K562 (cell line): ENCODE measurements around the gene INO80E. TPM values are rescaled to one million over a fixed set of nuclear protein-coding genes. Genes with fewer than 3 reads are reported as not detected.

ENCODE experiments used
- ATAC-seq: fragments of 200-7000 bp; cut with Tn5 transposase; 3 replicates; pipeline ENCODE4 v1.9.1; 2020; ENCODE audit warnings: moderate library complexity
- BruUV-seq: library from RNA; stranded (reverse); fragments of 400-500 nt; replicated peaks from 2 replicates; lab custom pipeline; 2021; lab: Mats Ljungman, UMichigan
- CTCF ChIA-PET: fragments of 300-600 bp; formaldehyde crosslinking; extraction: SDS; loops from one replicate; lab custom pipeline; 2021; ENCODE audit warnings: low intra/inter-chr PET ratio; lab: Yijun Ruan, JAX
- POLR2A ChIA-PET: fragments of 300-600, 350-650 bp; sonication (Branson Sonifier 250); formaldehyde crosslinking; extraction: SDS; loops from one replicate; lab custom pipeline; 2021; ENCODE audit warnings: antibody characterized with exemption, inconsistent platforms; lab: Yijun Ruan, JAX
- DNase-seq, 4 experiments: peaks; one replicate each; pipeline versions ENCODE4 v3.0.0 to v3.0.0-alpha.2; 2011 to 2018; ENCODE audit warnings: low spot score in 3 of 4, mixed read lengths in 3 of 4; ENCODE audit errors: extremely low read depth in 1 of 4
- FAIRE-seq: peaks from 2 replicates; lab custom pipeline; 2011; peaks lifted over from hg19 to GRCh38; lab: Jason Lieb, UNC
- H2AFZ ChIP-seq: 2 replicates; pipeline ENCODE4 v1.6.0; 2011; ENCODE audit warnings: low read depth, low read length, control low read depth, inconsistent platforms
- H3K27ac ChIP-seq: fragments of 200-600 bp; 3 replicates; pipeline ENCODE4 v1.8.0; 2011; ENCODE audit warnings: low read depth, mild to moderate bottlenecking, control low read depth, inconsistent platforms, low read length, moderate library complexity, mixed read lengths; ENCODE audit errors: extremely low read depth
- H3K27me3 ChIP-seq, 2 experiments: fragments of 300-600 bp in 1 of 2; 2 replicates in 1 of 2; 3 replicates in 1 of 2; pipeline versions ENCODE4 v1.6.0 to v1.8.0; 2011; ENCODE audit warnings: inconsistent platforms in 2 of 2, low read length in 2 of 2, mild to moderate bottlenecking in 1 of 2, mixed read lengths in 1 of 2, moderate library complexity in 1 of 2; ENCODE audit not compliant: control insufficient read depth in 2 of 2, insufficient read depth in 2 of 2
- H3K36me3 ChIP-seq: fragments of 300-600 bp; 3 replicates; pipeline ENCODE4 v1.8.0; 2011; ENCODE audit warnings: mild to moderate bottlenecking, low read length, inconsistent platforms; ENCODE audit not compliant: control insufficient read depth, insufficient read depth
- H3K4me1 ChIP-seq, 2 experiments: fragments of 200-600 bp in 1 of 2; replicated peaks in 1 of 2; 2 replicates in 1 of 2; 3 replicates in 1 of 2; pipeline versions ENCODE4 v1.5.1 to v1.8.0; 2011; ENCODE audit warnings: inconsistent platforms in 2 of 2, low read length in 2 of 2, mild to moderate bottlenecking in 1 of 2, mixed read lengths in 1 of 2, moderate library complexity in 1 of 2; ENCODE audit not compliant: control insufficient read depth in 2 of 2, insufficient read depth in 2 of 2
- H3K4me2 ChIP-seq: 2 replicates; pipeline ENCODE4 v1.6.1; 2011; ENCODE audit warnings: low read length, control low read depth, inconsistent platforms, mixed read lengths; ENCODE audit not compliant: insufficient read depth
- H3K4me3 ChIP-seq: fragments of 200-600 bp; sonication (generic), shearing (Covaris generic); 2 replicates; pipeline ENCODE4 v1.5.1; 2016; ENCODE audit warnings: control low read depth, inconsistent platforms
- H3K79me2 ChIP-seq: fragments of 200-600 bp; 3 replicates; pipeline ENCODE4 v1.8.0; 2011; ENCODE audit warnings: low read length, inconsistent platforms; ENCODE audit not compliant: control insufficient read depth, insufficient read depth
- H3K9ac ChIP-seq, 2 experiments: 2 replicates each; pipeline versions ENCODE4 v1.6.0 to v1.6.1; 2011; ENCODE audit warnings: low read depth in 2 of 2, low read length in 2 of 2, control low read depth in 1 of 2, inconsistent platforms in 1 of 2, mild to moderate bottlenecking in 1 of 2, mixed read lengths in 1 of 2; ENCODE audit not compliant: insufficient read depth in 1 of 2
- H3K9me1 ChIP-seq: one replicate; pipeline ENCODE4 v1.6.0; 2011; ENCODE audit warnings: inconsistent platforms, mild to moderate bottlenecking, low read length, moderate library complexity; ENCODE audit not compliant: control insufficient read depth, insufficient read depth
- H3K9me3 ChIP-seq: replicated peaks from 2 replicates; pipeline ENCODE4 v1.5.1; 2011; ENCODE audit warnings: low read depth, low read length, inconsistent platforms; ENCODE audit not compliant: control insufficient read depth, insufficient read depth
- H4K20me1 ChIP-seq: replicated peaks from 2 replicates; pipeline ENCODE4 v1.6.1; 2011; ENCODE audit warnings: low read length, inconsistent platforms, mixed read lengths; ENCODE audit not compliant: control insufficient read depth, insufficient read depth
- POLR2G ChIP-seq: fragments of 200-400 bp; formaldehyde crosslinking; IDR thresholded peaks from 2 replicates; pipeline ENCODE4 v1.6.1; 2017; ENCODE audit warnings: low read depth, mild to moderate bottlenecking, antibody characterized with exemption, low read length, moderate library complexity
- RBFOX2 ChIP-seq: fragments of 200-400 bp; formaldehyde crosslinking; IDR thresholded peaks from 2 replicates; pipeline ENCODE4 v1.6.1; 2017; ENCODE audit warnings: low read depth, mild to moderate bottlenecking, low read length, moderate library complexity
- SAFB2 ChIP-seq: fragments of 200-400 bp; formaldehyde crosslinking; IDR thresholded peaks from 2 replicates; pipeline ENCODE4 v1.6.1; 2018; ENCODE audit warnings: borderline replicate concordance, low read length, low read depth, moderate library complexity; ENCODE audit not compliant: severe bottlenecking
- ZBTB5 ChIP-seq: fragments of 450-650 bp; IDR thresholded peaks from 2 replicates; pipeline ENCODE4 v1.6.1; 2017; ENCODE audit warnings: antibody characterized with exemption
- ZNF217 ChIP-seq: sonication (generic); formaldehyde crosslinking; IDR thresholded peaks from 2 replicates; pipeline ENCODE4 v1.8.0; 2022; ENCODE audit warnings: mild to moderate bottlenecking, missing genetic modification reagents
- ZNF586 ChIP-seq: fragments of 450-650 bp; formaldehyde crosslinking; conservative IDR thresholded peaks from 2 replicates; pipeline ENCODE4 v1.4.0; 2020; ENCODE audit warnings: mild to moderate bottlenecking, moderate library complexity
- WGBS: fragments of 100-300 bp; shearing (Covaris generic); methylation state at CpG from one replicate; pipeline ENCODE4 v1.1.6; 2016; ENCODE audit warnings: low coverage, mixed read lengths; ENCODE audit not compliant: insufficient coverage; ENCODE audit errors: missing lambda C conversion rate; 5-methylcytosine and 5-hydroxymethylcytosine counted together
- in situ Hi-C: fragments of 300-500 bp; cut with MboI; formaldehyde crosslinking; loops from 4 replicates; pipeline ENCODE4 v1.15.0; 2018; ENCODE audit warnings: inconsistent platforms, mixed read lengths
- intact Hi-C: fragments of 100-400 bp; cut with micrococcal nuclease; formaldehyde crosslinking; loops from 2 replicates; pipeline ENCODE4 v1.14.2; 2022
- polyA plus RNA-seq, 8 experiments: library from polyadenylated mRNA; depleted of rRNA in 4 of 8; stranded (reverse) in 5 of 8; unstranded in 3 of 8; fragments of >200 nt; fragmentation: Nextera tagmentation in 2 of 8; fragmentation: Illumina TruSeq in 1 of 8; extraction: Ambion mirVana in 2 of 8; extraction: Trizol in 1 of 8; gene quantifications; 2 replicates each; pipeline versions ENCODE4 v1.2.1 to v1.2.3, GENCODE V29; 2011 to 2014; ENCODE audit warnings: inconsistent platforms in 1 of 8, missing spikeins in 1 of 8
- total RNA-seq, 7 experiments: library from RNA; depleted of rRNA in 6 of 7; stranded (reverse); fragments of >200 nt in 6 of 7; fragmentation: Illumina TruSeq in 2 of 7; extraction: Trizol in 2 of 7; gene quantifications; 2 replicates each; pipeline versions ENCODE4 v1.2.1 to v1.2.3, GENCODE V29; 2011 to 2021; ENCODE audit warnings: low replicate concordance in 1 of 7

The INO80E gene
- total and polyA plus RNA-seq, 9 of the 15 experiments (the other 6 are each of a cell fraction or from before 2014, with no cell fraction given) = 0.31 to 102 (median 49.3) TPM

GRCh38 chr16:29986931-29987330, 9.1 kb upstream of the INO80E start (continued):
- no peak for TF ChIP-seq ZBTB5
- TF ChIP-seq ZNF586 (CRISPR knock-in tag) = no peak
- TF ChIP-seq ZNF217 (CRISPR knock-in tag) = no peak

- Histone ChIP-seq H3K9me3 (no peaks in the 10 kb centered on the region), H3K36me3 (peaks cover 99% of the 10 kb centered on the region; the same call in 2 of the 3 replicates), H3K27me3 (no peaks in the 10 kb centered on the region), H3K4me2 (no peak overlapping the region), H3K4me1 (peaks cover 3 to 23% of the 10 kb centered on the region in 2 experiments; a peak in 3 of 5 replicates), H2AFZ (no peak overlapping the region), H3K4me3 (no peak overlapping the region), H3K27ac (no peak overlapping the region), H3K79me2 (no peaks in the 10 kb centered on the region), H4K20me1 (no peaks in the 10 kb centered on the region), H3K9ac (peak overlapping the region in 1 of 2 experiments; percentile 31; a peak in 1 of 4 replicates), H3K9me1 (no peaks in the 10 kb centered on the region)
- intact Hi-C loops = no loop called here
- POLR2A ChIA-PET = interaction anchor here (0.5 to 2.1 kb wide), 2 partner anchors 13 to 28 kb away, joined by 4 to 14 read pairs; partner anchors contain the start of gene TAOK2
- in situ Hi-C loops = no loop called here
- ATAC-seq (no peak), FAIRE-seq (no peak), DNase-seq (no peak)
- no peak for TF ChIP-seq SAFB2
- TF ChIP-seq POLR2G = peak; percentile 46; the same call in 1 of the 2 replicates
- peak; percentile 43; the same call in 1 of the 2 replicates for TF ChIP-seq RBFOX2
- CTCF ChIA-PET = no interaction called here
- WGBS = 91% methylated on average over 22 of the region's 35 CpGs
- no TSS peak for BruUV-seq
Observed at GRCh38 chr16:29987371-29988085, 8.5 kb upstream of the INO80E start.
